ENCODE data around the gene UBQLN1. TPM values are rescaled to one million over a fixed set of nuclear protein-coding genes. Genes with fewer than 3 reads are reported as not detected.
A peak's percentile ranks its signal among the peaks of the same experiment; 100 is the strongest.

UBQLN1 gene
- polyA plus RNA-seq, 4 donors, result 40.3 to 71.6 (median 44.1) TPM

GRCh38 chr9:83722726-83723495 is 15.2 kb upstream of the UBQLN1 start:
- FAIRE-seq, result no peak
- Histone ChIP-seq H3K9me3 (ENCODE audit: control insufficient read depth in 2 of 2, insufficient read depth in 1 of 2, low read depth in 1 of 2, low read length in 1 of 2) (peaks cover 0 to 7% of the 10 kb centered on the region in 2 donors), H3K4me3 (ENCODE audit: low read depth in 1 of 3, low read length in 3 of 3) (no peak overlapping the region), H3K36me3 (ENCODE audit: control insufficient read depth in 3 of 3, insufficient read depth in 2 of 3, low read depth in 1 of 3, low read length in 3 of 3) (no peaks in the 10 kb centered on the region), H3K4me1 (ENCODE audit: control insufficient read depth in 3 of 3, insufficient read depth in 2 of 3, low read depth in 1 of 3, low read length in 2 of 3) (no peaks in the 10 kb centered on the region), H3K27me3 (ENCODE audit: control insufficient read depth in 3 of 3, insufficient read depth in 3 of 3, low read length in 3 of 3) (no peaks in the 10 kb centered on the region), H3K27ac (ENCODE audit: low read depth in 1 of 3, low read length in 2 of 3) (no peak overlapping the region)
- WGBS, 3 donors, result 73 to 85% (median 79%) methylated on average over 2 of the region's 2 CpGs
- DNase-seq, result no peak

GRCh38 chr9:83721509-83721908 is 13.8 kb upstream of the UBQLN1 start:
- Histone ChIP-seq H3K4me3 (ENCODE audit: low read depth in 1 of 3, low read length in 3 of 3) (no peak overlapping the region), H3K27me3 (ENCODE audit: control insufficient read depth in 3 of 3, insufficient read depth in 3 of 3, low read length in 3 of 3) (no peaks in the 10 kb centered on the region), H3K4me1 (ENCODE audit: control insufficient read depth in 3 of 3, insufficient read depth in 2 of 3, low read depth in 1 of 3, low read length in 2 of 3) (no peaks in the 10 kb centered on the region), H3K9me3 (ENCODE audit: control insufficient read depth in 2 of 2, insufficient read depth in 1 of 2, low read depth in 1 of 2, low read length in 1 of 2) (peaks cover 0 to 7% of the 10 kb centered on the region in 2 donors), H3K36me3 (ENCODE audit: control insufficient read depth in 3 of 3, insufficient read depth in 2 of 3, low read depth in 1 of 3, low read length in 3 of 3) (no peaks in the 10 kb centered on the region), H3K27ac (ENCODE audit: low read depth in 1 of 3, low read length in 2 of 3) (no peak overlapping the region)
- FAIRE-seq (no peak), DNase-seq (no peak)

GRCh38 chr9:83715794-83716193 is 8.0 kb upstream of the UBQLN1 start:
- DNase-seq (no peak), FAIRE-seq (no peak)
- no peak overlapping the region for H3K27ac ChIP-seq (ENCODE audit: low read depth in 1 of 3, low read length in 2 of 3)
- no peaks in the 10 kb centered on the region for H3K36me3 ChIP-seq (ENCODE audit: control insufficient read depth in 3 of 3, insufficient read depth in 2 of 3, low read depth in 1 of 3, low read length in 3 of 3)
- H3K4me3 ChIP-seq (ENCODE audit: low read depth in 1 of 3, low read length in 3 of 3), result no peak overlapping the region
- H3K27me3 ChIP-seq (ENCODE audit: control insufficient read depth in 3 of 3, insufficient read depth in 3 of 3, low read length in 3 of 3), result no peaks in the 10 kb centered on the region
- peaks cover 0 to 3% of the 10 kb centered on the region in 2 donors for H3K9me3 ChIP-seq (ENCODE audit: control insufficient read depth in 2 of 2, insufficient read depth in 1 of 2, low read depth in 1 of 2, low read length in 1 of 2)
- H3K4me1 ChIP-seq (ENCODE audit: control insufficient read depth in 3 of 3, insufficient read depth in 2 of 3, low read depth in 1 of 3, low read length in 2 of 3), result no peaks in the 10 kb centered on the region

- H3K36me3 ChIP-seq (ENCODE audit: control insufficient read depth in 3 of 3, insufficient read depth in 2 of 3, low read depth in 1 of 3, low read length in 3 of 3), result no peaks in the 10 kb centered on the region
- H3K9me3 ChIP-seq (ENCODE audit: control insufficient read depth in 2 of 2, insufficient read depth in 1 of 2, low read depth in 1 of 2, low read length in 1 of 2), result peaks cover 0 to 3% of the 10 kb centered on the region in 2 donors
- H3K4me1 ChIP-seq (ENCODE audit: control insufficient read depth in 3 of 3, insufficient read depth in 2 of 3, low read depth in 1 of 3, low read length in 2 of 3), result no peaks in the 10 kb centered on the region
- FAIRE-seq (no peak), DNase-seq (no peak)
- H3K27me3 ChIP-seq (ENCODE audit: control insufficient read depth in 3 of 3, insufficient read depth in 3 of 3, low read length in 3 of 3), result no peaks in the 10 kb centered on the region
- H3K4me3 ChIP-seq (ENCODE audit: low read depth in 1 of 3, low read length in 3 of 3), result no peak overlapping the region
- 78 to 91% (median 85%) methylated on average over 1 of the region's 1 CpG for WGBS, 3 donors
- no peak overlapping the region for H3K27ac ChIP-seq (ENCODE audit: low read depth in 1 of 3, low read length in 2 of 3)
Observed at GRCh38 chr9:83715221-83715620, 7.5 kb upstream of the UBQLN1 start.

GRCh38 chr9:83714329-83714728 is 6.6 kb upstream of the UBQLN1 start:
- Histone ChIP-seq H3K9me3 (ENCODE audit: control insufficient read depth in 2 of 2, insufficient read depth in 1 of 2, low read depth in 1 of 2, low read length in 1 of 2) (peaks cover 0 to 3% of the 10 kb centered on the region in 2 donors), H3K36me3 (ENCODE audit: control insufficient read depth in 3 of 3, insufficient read depth in 2 of 3, low read depth in 1 of 3, low read length in 3 of 3) (no peaks in the 10 kb centered on the region), H3K27ac (ENCODE audit: low read depth in 1 of 3, low read length in 2 of 3) (no peak overlapping the region), H3K4me1 (ENCODE audit: control insufficient read depth in 3 of 3, insufficient read depth in 2 of 3, low read depth in 1 of 3, low read length in 2 of 3) (no peaks in the 10 kb centered on the region), H3K27me3 (ENCODE audit: control insufficient read depth in 3 of 3, insufficient read depth in 3 of 3, low read length in 3 of 3) (no peaks in the 10 kb centered on the region), H3K4me3 (ENCODE audit: low read depth in 1 of 3, low read length in 3 of 3) (no peak overlapping the region)
- 73 to 82% (median 81%) methylated on average over 3 of the region's 3 CpGs for WGBS, 3 donors
- DNase-seq (no peak), FAIRE-seq (no peak)

GRCh38 chr9:83708515-83709158 is 879 bp upstream of the UBQLN1 start:
- H3K27me3 ChIP-seq (ENCODE audit: control insufficient read depth in 3 of 3, insufficient read depth in 3 of 3, low read length in 3 of 3), result no peaks in the 10 kb centered on the region
- H3K4me3 ChIP-seq (ENCODE audit: low read depth in 1 of 3, low read length in 3 of 3), result peak overlapping the region; percentile 87 to 100 (median 95)
- WGBS, 3 donors, result 12 to 16% (median 13%) methylated on average over 20 of the region's 20 CpGs
- H3K9me3 ChIP-seq (ENCODE audit: control insufficient read depth in 2 of 2, insufficient read depth in 1 of 2, low read depth in 1 of 2, low read length in 1 of 2), result peaks cover 0 to 5% of the 10 kb centered on the region in 2 donors
- H3K36me3 ChIP-seq (ENCODE audit: control insufficient read depth in 3 of 3, insufficient read depth in 2 of 3, low read depth in 1 of 3, low read length in 3 of 3), result no peaks in the 10 kb centered on the region
- H3K4me1 ChIP-seq (ENCODE audit: control insufficient read depth in 3 of 3, insufficient read depth in 2 of 3, low read depth in 1 of 3, low read length in 2 of 3), result peaks cover 0 to 4% (median 0%) of the 10 kb centered on the region in 3 donors
- no peak for FAIRE-seq
- peak; percentile 66 to 87 for DNase-seq
- peak overlapping the region; percentile 97 to 100 (median 100) for H3K27ac ChIP-seq (ENCODE audit: low read depth in 1 of 3, low read length in 2 of 3)

- Histone ChIP-seq H3K4me1 (ENCODE audit: control insufficient read depth in 3 of 3, insufficient read depth in 2 of 3, low read depth in 1 of 3, low read length in 2 of 3) (peaks cover 0 to 4% (median 0%) of the 10 kb centered on the region in 3 donors), H3K9me3 (ENCODE audit: control insufficient read depth in 2 of 2, insufficient read depth in 1 of 2, low read depth in 1 of 2, low read length in 1 of 2) (peaks cover 0 to 5% of the 10 kb centered on the region in 2 donors), H3K36me3 (ENCODE audit: control insufficient read depth in 3 of 3, insufficient read depth in 2 of 3, low read depth in 1 of 3, low read length in 3 of 3) (no peaks in the 10 kb centered on the region), H3K27me3 (ENCODE audit: control insufficient read depth in 3 of 3, insufficient read depth in 3 of 3, low read length in 3 of 3) (no peaks in the 10 kb centered on the region), H3K4me3 (ENCODE audit: low read depth in 1 of 3, low read length in 3 of 3) (peak overlapping the region; percentile 87 to 100 (median 95)), H3K27ac (ENCODE audit: low read depth in 1 of 3, low read length in 2 of 3) (peak overlapping the region; percentile 97 to 100 (median 100))
- DNase-seq, result no peak
- WGBS, 3 donors, result 0 to 1% (median 0%) methylated on average over 19 to 26 of the region's 26 CpGs
- no peak for FAIRE-seq
Observed at GRCh38 chr9:83707518-83707767, 315 bp downstream of the UBQLN1 start.

- Histone ChIP-seq H3K27me3 (ENCODE audit: control insufficient read depth in 3 of 3, insufficient read depth in 3 of 3, low read length in 3 of 3) (no peaks in the 10 kb centered on the region), H3K9me3 (ENCODE audit: control insufficient read depth in 2 of 2, insufficient read depth in 1 of 2, low read depth in 1 of 2, low read length in 1 of 2) (peaks cover 0 to 5% of the 10 kb centered on the region in 2 donors), H3K4me3 (ENCODE audit: low read depth in 1 of 3, low read length in 3 of 3) (peak overlapping the region; percentile 87 to 100 (median 95)), H3K4me1 (ENCODE audit: control insufficient read depth in 3 of 3, insufficient read depth in 2 of 3, low read depth in 1 of 3, low read length in 2 of 3) (peaks cover 0 to 4% (median 2%) of the 10 kb centered on the region in 3 donors), H3K36me3 (ENCODE audit: control insufficient read depth in 3 of 3, insufficient read depth in 2 of 3, low read depth in 1 of 3, low read length in 3 of 3) (no peaks in the 10 kb centered on the region), H3K27ac (ENCODE audit: low read depth in 1 of 3, low read length in 2 of 3) (peak overlapping the region; percentile 97 to 100 (median 100))
- 0% methylated on average over 39 to 42 of the region's 42 CpGs for WGBS, 3 donors
- DNase-seq (peak in 1 of 2 donors; percentile 18), FAIRE-seq (no peak)
Observed at GRCh38 chr9:83706676-83707517, 861 bp downstream of the UBQLN1 start.
